HG03457 (cell line): ENCODE results near the gene GOLGA6B.
"Not testable (repeated sequence)": the region's sequence is repeated elsewhere in the genome, so short reads cannot be mapped to it uniquely, and the experiment has no call there.

Experiments
- ATAC-seq: cut with Tn5 transposase; IDR thresholded peaks from one replicate; pipeline ENCODE4 v1.9.1; 2021; ENCODE audit warnings: moderate number of reproducible peaks; ENCODE audit not compliant: unreplicated experiment

The GOLGA6B gene

GRCh38 chr15:72665706-72666105 lies 11.2 kb downstream of the GOLGA6B start:
- not testable (repeated sequence) for ATAC-seq

GRCh38 chr15:72669803-72670202 lies 15.3 kb downstream of the GOLGA6B start:
- not testable (repeated sequence) for ATAC-seq

- not testable (repeated sequence) for ATAC-seq
Observed at GRCh38 chr15:72670656-72671352, 16.3 kb downstream of the GOLGA6B start.

GRCh38 chr15:72671525-72671924 lies 17.0 kb downstream of the GOLGA6B start:
- ATAC-seq, result no peak

GRCh38 chr15:72676838-72677237 lies 22.3 kb downstream of the GOLGA6B start:
- ATAC-seq, result no peak

GRCh38 chr15:72680931-72681330 lies 26.4 kb downstream of the GOLGA6B start:
- no peak for ATAC-seq

- ATAC-seq, result no peak
Observed at GRCh38 chr15:72682772-72683171, 28.3 kb downstream of the GOLGA6B start.

- ATAC-seq, result no peak
Observed at GRCh38 chr15:72685301-72685924, 30.9 kb downstream of the GOLGA6B start.

- peak; percentile 92 for ATAC-seq
Observed at GRCh38 chr15:72685925-72686794, 31.7 kb downstream of the GOLGA6B start, which contains the start of the genes BBS4 and HIGD2B. BBS4 (plus strand) TSS chr15:72686207; CDS start chr15:72686228, 21 bp downstream. HIGD2B (minus strand) TSS chr15:72686182; CDS start chr15:72676374, 9,808 bp downstream.

- ATAC-seq, result no peak
Observed at GRCh38 chr15:72688697-72689096, 34.2 kb downstream of the GOLGA6B start.

GRCh38 chr15:72690938-72691337 lies 36.4 kb downstream of the GOLGA6B start:
- ATAC-seq, result no peak

GRCh38 chr15:72698938-72699337 lies 44.4 kb downstream of the GOLGA6B start:
- ATAC-seq, result no peak

GRCh38 chr15:72700076-72700475 lies 45.6 kb downstream of the GOLGA6B start:
- no peak for ATAC-seq

GRCh38 chr15:72706266-72706665 lies 51.8 kb downstream of the GOLGA6B start:
- ATAC-seq, result no peak

- not testable (repeated sequence) for ATAC-seq
Observed at GRCh38 chr15:72708551-72709303, 54.2 kb downstream of the GOLGA6B start.
